GM19455 (cell line): ENCODE measurements around the gene CYTH4.
"Not testable (repeated sequence)": the region's sequence is repeated elsewhere in the genome, so short reads cannot be mapped to it uniquely, and the experiment has no call there.

Source experiments
- ATAC-seq: cut with Tn5 transposase; IDR thresholded peaks from one replicate; pipeline ENCODE4 v1.9.1; 2021; ENCODE audit not compliant: unreplicated experiment

CYTH4 gene

GRCh38 chr22:37326726-37327125 is 44.4 kb downstream of the CYTH4 start:
- no peak for ATAC-seq

- ATAC-seq, result no peak
Observed at GRCh38 chr22:37328017-37328416, 45.7 kb downstream of the CYTH4 start.

DNA sequence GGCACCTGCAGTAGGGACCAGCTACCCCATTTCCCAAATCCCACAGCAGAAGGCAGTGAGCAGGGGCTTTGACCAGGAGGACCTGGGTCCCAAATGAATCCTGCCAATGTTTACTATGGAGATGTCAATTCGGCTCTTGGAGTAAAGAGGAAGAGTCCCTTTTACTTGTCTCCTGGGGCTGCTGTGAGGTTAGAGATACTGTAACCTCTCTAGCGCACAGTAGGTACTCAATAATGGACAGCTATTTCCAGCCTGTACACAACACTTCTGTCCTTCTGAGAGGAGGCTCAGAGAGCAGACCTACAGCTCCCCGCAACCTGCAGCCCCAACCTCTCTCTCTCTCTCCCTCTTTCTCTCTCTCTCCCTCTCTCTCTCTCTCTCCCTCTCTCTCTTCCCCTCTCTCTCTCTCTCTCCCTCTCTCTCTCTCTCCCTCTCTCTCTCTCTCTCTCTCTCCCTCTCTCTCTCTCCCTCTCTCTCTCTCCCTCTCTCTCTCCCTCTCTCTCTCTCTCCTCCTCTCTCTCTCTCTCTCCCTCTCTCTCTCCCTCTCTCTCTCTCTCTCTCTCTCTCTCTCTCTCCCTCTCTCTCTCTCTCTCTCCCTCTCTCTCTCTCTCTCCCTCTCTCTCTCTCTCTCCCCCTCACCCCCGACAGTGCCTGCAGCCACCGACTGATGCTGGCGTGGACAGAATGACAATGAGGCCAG is 46.4 kb downstream of the CYTH4 start:
- ATAC-seq, result not testable (repeated sequence)

- no peak for ATAC-seq
Observed at GRCh38 chr22:37329238-37330140, 47.2 kb downstream of the CYTH4 start.

- ATAC-seq, result no peak
Observed at GRCh38 chr22:37330200-37331033, 48.1 kb downstream of the CYTH4 start.

DNA sequence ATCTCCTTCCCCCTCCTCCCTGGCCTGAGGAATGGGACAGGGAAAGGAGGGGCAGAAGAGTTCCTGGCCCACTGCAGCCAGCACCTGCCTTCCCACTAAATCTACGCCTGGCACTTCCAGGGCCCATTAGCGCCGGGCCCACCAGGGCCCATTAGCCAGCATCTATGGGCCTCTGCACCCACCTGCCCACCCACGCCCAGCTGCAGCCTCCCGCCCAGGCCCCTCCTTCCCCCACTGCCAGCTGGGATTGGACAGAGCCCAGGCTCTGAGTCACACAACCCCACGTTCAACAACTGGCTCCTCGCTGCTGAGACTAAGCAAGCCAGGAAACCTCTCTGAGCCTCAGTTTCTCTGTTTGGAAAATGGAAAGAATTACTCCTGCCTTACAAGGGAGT is 48.7 kb downstream of the CYTH4 start:
- no peak for ATAC-seq

DNA sequence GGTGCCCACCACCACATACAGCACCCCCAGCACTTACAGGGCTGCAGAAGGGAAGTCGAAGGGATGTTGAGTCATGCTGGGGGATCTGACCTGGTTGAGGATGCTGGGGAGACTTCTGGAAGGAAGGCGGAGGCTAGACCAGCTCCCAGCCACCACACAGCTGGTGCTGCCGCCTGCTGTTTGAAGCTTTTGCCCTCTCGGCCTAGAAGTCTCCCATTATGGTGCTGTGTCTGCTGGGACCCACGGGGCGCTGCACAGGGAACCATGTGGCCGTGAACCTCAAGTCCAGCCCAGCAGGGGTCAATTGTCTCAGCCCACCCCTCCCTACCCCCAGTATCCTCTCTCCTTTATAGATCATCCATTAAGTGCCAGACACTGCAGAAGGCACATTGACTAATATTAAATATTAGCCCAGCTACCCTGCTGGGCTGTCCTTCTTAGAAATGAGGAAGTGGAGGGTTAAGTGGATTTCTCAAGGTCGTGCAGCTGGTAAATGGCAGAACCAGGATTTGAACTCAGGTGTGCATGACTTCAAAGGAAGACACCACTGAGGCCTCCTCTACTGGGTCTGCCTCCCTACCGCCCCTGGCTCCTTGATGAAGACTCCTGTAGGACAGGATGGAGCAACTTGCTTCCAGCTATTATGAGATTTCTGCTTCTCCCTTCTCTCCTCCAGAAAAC is 49.7 kb downstream of the CYTH4 start:
- ATAC-seq, result no peak

DNA sequence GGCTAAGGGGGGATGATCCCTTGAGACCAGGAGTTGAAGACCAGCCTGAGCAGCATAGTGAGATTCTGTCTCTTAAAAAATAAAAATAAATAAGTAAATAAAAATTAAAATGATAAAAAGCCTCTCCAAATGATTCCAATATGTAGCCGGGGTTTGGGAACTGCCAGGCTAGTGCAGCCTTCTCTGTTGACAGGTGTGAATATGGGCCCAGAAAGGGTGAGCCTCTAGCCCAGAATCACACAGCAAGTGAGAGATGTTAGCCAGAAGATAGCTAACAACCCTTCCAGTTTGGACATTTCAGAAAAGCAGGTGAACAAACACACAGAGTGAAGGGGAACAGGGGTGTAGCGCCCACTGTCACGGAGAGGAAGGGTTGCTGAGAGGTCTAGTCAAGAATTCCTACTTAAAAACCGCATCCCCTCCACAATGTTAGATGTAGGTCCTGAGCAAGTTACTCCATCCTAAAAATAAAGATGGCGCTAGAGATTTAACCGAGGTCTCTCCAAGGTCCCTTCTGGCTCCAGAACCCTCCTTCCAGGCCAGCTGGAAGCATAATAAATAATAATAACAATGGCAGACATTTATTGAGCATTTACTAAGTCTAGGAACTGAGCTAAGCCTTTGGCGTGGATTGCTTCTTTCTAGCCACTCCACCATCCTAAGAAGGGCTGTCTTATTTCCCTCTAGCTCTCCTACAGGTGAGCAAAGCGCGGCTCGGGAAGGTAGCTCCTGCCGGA is 51.6 kb downstream of the CYTH4 start:
- ATAC-seq, result no peak

GRCh38 chr22:37334461-37334858 is 52.2 kb downstream of the CYTH4 start:
- no peak for ATAC-seq

- no peak for ATAC-seq
Observed at GRCh38 chr22:37334859-37335805, 52.8 kb downstream of the CYTH4 start.

DNA sequence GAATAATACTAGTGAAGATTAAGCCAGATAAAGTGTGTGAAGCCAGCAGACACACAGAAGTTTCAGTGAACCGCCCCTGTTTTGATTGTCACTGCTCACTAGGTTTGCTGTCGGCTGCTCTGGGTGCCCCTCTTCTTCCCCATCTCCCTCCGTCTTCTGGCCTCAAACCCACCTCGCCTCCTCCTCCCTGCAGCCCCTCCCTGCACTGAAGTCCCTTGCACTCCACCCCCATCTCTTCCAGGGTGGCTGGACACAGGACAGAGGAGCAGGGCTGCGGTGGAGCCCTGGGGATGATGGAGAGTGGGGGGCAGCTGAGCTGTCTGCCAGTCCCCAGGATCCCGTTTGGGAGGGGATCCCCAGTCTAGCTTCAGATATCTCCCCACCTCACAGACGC is 53.5 kb downstream of the CYTH4 start:
- no peak for ATAC-seq

GRCh38 chr22:37336579-37336978 is 54.3 kb downstream of the CYTH4 start:
- no peak for ATAC-seq

DNA sequence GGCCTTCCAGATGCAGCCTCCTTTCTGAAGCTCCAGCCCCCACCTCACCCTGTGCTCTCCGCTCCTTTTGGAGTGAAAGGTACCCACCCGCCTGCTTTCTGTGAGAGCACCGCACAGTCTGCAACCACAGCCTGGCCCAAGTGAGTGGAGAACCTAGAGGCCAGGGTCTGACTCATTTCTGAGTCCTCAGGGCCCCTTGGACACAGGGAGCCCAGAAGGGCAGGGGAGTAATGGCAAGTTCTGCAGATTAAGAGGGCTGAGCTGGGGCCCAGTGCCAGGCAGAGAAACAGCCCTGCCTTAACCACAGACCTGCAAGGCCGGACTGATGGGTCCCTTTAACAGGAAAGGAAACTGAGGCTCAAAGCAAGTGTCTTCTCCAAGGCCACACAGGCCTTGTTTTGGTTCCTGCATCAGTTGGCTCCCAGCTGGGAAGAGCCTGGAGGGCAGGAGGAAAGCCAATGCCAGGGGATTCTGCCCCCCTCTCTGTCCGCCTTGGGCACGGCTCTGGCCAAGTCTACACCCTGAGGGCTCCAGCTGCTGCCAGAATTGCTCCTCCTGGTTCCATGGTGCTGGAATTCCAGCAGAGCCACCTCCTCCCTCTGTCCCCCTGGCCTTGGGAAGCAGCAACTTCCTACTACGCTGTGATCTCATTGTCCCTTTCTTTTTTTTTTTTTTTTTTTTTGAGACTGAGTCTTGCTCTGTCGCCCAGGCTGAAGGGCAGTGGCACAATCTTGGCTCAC is 55.1 kb downstream of the CYTH4 start:
- no peak for ATAC-seq

DNA sequence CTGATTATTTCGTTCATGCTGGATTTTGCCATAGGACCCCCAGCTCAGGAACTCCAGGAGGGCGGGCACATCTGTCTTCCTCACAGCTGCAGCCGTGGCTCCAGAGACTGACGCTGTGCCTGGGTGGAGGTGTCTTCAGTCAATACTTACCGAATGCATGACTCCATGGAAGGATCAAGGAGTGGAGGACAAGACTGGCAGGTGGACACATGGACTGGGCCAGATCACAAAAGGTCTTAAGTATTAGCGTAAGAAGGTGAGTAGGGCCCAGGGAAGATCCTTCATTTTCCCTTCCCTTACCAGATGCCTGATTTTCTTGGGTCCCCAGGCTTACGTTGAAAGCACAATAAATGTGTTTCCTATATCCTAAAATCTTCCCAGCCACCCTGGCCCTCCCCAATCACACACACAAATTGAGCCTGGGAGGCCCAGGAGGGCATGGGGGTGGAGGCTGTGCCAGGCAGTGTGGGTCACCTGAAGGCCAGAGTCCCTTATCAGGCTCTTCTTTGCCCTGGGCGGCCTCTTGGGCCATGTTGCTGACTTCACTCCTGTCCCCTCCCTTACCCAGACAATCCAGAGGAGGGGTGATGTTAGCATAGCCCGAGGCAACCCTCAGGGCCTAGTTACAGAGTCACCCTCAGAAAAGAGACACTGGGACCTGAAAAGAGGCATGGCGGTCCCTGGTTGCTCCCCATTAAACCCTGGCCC is 56.4 kb downstream of the CYTH4 start:
- no peak for ATAC-seq

DNA sequence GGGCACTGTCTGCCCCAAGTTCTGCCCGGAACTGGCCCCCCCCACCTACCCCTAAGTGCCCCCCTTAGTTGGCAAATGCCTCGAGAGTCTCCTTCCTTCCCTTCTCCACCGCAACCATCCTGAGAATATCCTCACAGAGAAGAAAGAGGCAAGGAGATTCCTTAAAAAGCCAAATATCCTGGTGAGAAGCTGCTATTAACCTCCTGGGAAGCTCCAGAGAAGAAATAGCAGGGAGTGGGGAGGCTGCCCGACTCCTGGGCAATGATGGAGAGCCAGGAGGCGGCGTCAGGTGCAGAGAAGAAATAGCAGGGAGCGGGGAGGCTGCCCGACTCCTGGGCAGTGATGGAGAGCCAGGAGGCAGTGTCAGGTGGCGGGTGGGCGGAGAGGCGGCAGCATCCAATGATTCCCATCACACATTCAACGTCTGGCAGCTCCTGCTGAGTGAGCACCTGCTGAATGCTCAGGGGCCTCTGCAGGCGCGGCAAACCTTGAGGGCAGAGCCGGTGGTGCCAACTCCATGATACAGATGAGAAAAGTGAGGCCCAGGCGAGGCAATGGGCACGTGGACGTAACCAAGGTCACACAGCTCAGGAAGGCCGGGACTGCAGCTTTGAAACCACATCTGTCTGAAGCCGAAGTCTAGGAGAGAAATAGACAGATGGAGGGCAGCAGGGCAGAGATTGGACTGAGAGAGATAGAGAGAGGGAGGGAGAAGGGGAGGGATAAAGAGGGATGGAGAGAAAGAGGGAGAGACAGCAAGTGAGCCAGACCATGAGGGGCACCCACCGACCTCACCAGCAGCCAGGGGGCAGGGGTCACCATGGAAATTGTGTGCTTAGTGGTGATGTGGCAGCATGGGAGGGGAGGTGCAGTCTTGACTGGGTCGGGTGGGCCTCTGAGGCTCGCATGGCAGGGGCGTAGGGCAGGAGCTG is 58.3 kb downstream of the CYTH4 start:
- ATAC-seq, result no peak

DNA sequence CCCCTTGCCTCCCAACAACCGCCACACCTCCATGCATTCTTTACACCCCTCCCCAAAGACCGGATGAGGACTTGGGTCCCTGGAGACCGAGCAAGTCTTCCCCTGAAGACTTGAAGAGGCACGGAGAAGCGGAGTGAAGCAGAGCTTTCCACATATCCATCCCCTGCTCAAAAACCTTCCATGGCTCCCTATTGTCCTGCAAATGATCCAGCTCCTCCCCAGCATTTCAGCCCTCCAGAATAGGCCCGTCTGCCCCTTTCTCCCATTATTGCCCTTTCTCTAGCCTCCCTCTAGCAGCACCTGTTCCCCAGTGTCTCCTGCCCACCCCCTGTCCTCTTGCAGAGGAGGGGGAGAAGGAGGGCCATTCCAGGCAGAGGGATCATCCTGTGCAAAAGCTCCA is 59.8 kb downstream of the CYTH4 start:
- no peak for ATAC-seq

DNA sequence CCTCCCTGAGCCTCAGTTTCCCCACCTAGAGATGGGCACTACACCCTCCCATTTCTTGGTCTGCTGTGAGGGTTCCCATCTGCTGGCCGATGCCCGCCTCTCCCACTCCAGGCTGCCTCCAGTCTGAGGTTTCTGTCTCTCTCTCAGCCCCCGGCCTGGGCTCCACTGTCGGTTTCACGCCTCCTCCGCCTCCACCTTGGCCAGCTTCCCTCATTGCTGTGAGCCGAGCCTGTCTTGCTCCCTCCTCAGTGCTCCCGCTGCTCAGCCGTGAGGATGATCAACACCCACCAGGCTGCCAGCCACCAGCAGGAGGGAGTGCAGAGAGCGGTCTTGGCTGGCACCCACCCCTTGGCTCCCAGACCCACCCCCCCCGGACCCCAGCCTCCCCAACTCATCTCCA is 61.0 kb downstream of the CYTH4 start:
- no peak for ATAC-seq
